Hematopoietic multipotent progenitor cell treated with erythropoietin and hydrocortisone succinate and interleukin-3 and kit ligand, for 17 days (in vitro differentiated cells): ENCODE results near the gene MPPED2.

ENCODE experiments used
- DNase-seq: peaks from one replicate; pipeline ENCODE4 v3.0.0-alpha.2; 2015; ENCODE audit warnings: low spot score

The MPPED2 gene

GRCh38 chr11:30451167-30451566 is 135.0 kb downstream of the MPPED2 start:
- DNase-seq = no peak

DNA sequence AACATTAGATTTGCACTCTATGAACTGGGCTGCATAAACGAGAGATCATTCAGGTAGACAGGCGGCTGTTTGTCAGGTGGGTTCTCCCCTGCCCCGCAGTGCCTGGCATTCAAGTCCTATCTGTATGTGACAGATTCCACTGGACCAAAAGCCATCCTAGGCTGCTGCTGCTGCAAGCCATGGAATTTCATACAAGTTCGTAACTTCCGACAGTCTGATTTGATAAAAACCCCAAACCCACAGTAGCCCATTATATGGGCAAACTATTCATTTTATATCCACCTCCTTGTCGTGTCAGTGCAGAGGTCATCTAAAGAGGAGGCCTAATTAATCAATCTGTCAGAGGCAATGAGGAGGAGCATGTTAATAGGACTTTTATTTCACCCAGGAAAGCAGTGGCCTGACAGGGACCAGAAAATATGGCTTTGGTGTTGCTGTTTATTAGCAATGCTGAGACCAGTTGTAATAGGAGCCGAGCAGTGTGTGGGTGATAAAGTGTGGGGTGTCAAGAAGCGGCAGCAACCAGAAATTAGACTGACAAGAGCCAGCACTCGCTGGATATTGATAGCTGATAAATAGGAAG is 139.0 kb downstream of the MPPED2 start:
- no peak for DNase-seq

DNA sequence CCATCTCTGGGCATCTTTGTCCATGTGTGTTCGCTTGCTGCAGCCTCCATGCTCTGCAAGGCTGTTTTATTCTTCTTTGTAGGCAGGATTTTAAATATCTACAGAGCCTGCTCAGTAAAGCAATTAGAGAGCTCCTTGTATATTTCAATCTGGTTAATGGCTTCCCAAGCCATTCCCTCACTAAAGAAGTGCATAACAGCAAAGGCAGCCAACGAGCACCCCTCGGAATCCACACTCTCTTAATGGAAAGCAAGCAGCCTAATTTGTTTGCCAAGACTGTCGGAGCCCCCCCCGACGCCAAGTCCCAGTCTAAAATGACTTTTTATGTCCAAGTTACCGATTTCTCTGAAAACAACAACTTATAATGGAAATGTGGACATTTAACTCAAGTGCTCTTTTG is 139.6 kb downstream of the MPPED2 start:
- no peak for DNase-seq

DNA sequence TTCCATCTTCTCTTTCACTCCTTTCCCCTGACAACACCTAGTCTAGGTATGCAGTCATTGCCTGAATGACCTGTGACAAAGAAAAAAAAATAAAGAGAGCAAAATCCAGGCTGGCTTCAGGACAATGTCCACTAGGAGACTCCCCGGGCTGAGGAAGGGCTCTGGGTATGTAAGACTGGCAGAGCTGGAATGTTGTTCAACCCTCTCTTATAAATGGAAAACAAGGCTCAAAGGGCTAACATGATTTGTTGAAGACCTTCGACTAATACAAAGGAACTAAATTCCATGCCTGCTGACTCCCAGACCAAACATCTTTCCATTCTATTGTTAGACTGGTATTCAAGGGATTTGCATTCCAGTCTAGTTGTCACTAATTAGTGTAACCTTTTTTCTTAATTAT is 141.1 kb downstream of the MPPED2 start:
- DNase-seq = no peak

DNA sequence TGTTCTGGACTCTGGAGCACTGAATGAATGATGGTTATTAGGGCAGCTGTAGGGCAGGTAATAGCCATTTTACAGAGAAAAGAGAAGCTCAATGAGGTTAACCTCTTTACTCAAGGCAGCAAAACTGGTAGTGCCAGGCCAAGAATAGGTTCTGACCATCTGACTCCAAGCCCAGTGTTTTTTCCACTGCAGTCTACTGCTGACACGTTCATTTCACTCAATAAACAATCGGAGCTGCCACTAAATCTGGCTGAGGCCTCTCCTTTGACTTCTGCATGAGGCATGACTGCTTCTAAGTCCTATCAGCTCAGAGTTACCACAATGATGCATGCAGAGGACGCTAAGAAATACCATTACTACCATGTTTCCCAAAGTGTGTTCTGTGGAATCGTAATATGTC is 145.6 kb downstream of the MPPED2 start:
- DNase-seq = no peak

GRCh38 chr11:30436801-30437200 is 149.4 kb downstream of the MPPED2 start:
- no peak for DNase-seq

GRCh38 chr11:30435488-30435887 is 150.7 kb downstream of the MPPED2 start:
- no peak for DNase-seq

GRCh38 chr11:30434901-30435300 is 151.3 kb downstream of the MPPED2 start:
- no peak for DNase-seq

DNA sequence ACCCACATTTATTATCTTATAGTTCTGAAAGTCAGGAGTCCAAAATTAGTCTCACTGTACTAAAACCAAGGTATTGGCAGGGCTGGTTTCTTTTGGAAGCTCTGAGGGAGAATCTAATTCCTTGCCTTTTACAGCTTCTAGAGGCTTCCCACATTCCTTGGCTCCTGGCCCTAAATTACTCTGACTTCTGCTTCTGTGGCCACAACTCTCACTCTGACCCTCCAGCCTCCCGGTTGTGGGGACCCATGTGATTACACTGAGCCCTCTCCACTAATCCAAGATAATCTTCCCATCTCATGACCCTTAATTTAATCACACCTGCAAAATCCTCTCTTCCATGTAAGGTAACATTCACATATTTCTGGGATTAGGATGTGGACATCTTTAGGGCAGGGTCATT is 152.3 kb downstream of the MPPED2 start:
- no peak for DNase-seq

GRCh38 chr11:30432716-30433115 is 153.4 kb downstream of the MPPED2 start:
- DNase-seq = no peak

DNA sequence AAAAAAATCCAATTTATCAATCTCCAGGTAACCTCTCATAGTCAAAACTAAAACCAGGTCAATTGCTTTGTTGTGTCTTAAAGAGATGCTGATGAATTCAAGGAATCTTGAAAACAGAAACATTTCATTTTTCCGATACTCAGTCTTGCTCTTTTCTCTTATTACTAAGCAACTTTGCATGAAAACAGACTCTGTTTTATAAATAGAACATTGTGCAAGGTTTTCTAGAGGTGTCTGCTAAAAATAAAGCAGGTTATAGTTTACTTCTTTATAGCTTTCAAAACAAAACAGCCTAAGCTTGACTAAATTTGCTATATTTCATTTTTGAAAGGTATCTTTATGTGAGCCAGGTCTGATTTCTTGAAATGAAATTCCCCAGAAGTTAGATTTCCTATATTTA is 154.0 kb downstream of the MPPED2 start:
- DNase-seq = no peak

- no peak for DNase-seq
These were observed 154.9 kb downstream of the MPPED2 start for GRCh38 chr11:30431127-30431814.

DNA sequence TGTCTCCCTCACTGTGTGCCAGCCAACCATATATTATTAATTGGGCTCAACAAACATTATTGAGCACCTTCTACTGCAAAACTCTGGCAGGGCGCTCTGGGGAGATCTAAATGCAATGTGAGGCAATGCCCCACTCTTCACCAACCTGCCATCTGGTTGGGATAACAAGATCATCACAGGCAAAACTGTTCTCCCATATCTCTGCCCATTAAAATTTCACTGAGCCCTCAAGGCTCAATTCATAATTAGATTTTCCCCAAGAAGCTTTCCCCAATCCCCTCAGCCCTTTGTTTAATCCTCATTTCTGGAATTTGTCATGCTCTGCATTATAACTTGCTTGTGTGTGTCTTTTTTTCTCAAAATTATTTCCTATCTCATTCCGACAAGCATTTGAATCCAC is 156.6 kb downstream of the MPPED2 start:
- DNase-seq = no peak

DNA sequence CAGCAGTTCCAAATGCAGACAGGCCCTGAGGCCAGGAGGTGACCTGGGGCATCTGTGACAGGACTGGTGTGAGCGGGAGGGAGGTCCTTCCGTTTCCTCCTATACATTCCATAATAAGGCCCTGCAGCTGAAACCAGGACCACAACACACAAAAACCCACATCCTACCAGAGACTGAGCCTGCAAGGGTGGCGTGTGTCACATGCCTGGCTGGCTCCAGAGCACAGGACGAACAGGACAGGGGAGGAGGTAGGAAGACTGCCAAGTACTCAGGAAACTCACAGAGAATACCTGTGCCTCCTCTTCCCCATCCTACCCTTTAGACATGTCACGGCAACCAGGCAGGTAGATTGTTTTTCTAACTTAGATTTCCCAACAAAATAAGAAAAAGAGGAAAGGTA is 159.4 kb downstream of the MPPED2 start:
- no peak for DNase-seq

DNA sequence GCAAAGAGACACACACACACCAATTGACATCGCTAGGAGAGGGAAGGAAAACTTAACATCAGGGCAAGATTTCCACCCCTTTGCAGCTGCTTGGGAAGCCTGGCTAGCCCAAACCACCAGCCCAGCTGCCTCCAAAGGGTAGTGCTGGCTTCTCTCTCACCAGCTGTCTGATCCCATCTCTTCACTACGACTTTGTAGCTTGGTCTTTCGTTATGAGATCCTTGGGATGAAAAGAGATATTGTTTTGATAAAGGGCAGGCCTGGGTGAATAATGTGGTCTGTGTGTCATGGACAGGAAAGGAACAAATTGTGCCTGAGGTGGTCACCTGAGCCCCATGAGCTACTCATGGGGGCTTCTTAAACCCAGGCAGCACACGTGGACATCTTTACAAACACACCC is 161.3 kb downstream of the MPPED2 start:
- DNase-seq = no peak

GRCh38 chr11:30424321-30424720 is 161.8 kb downstream of the MPPED2 start:
- no peak for DNase-seq

GRCh38 chr11:30423886-30424285 is 162.3 kb downstream of the MPPED2 start:
- DNase-seq = no peak

- no peak for DNase-seq
These were observed 162.9 kb downstream of the MPPED2 start for GRCh38 chr11:30423279-30423648.

DNA sequence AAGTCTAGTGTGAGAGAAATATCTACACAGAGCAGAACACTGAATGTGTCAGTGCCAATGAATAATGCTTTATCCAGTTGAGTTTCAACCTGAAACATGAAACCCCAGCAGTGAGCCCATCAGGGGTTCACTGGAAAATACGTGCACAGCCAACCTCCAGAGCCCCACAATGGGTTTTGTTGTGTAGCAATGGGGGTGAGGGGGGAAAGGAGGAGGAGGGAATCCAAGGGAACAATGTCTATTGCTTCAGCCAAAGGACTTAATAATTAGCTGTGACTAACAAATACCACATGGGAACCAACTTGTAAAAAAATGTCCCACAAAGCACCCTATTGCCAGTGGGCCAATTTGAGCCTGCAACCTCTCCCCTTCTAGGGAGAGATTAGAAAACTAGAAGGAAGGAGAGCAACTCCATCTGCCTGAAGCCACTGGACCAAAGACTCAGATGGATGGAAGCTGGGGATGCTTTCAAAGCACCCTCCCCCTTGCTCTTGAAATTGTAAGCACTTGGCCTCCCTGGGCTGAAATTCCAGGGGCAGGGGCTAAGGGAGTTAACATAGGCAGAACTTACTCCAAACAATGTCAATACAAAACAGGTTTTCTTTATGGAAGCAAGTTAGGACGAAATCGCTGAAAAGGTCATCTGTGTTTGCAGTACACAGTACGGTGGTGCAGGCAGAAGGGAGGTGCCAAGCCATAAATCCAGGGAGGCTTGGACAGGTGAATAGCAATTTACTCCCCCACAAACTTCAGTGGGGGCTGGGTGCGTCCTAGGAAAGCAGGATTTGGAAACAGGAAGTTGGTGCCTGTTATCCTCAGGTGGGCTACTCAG is 163.5 kb downstream of the MPPED2 start:
- DNase-seq = no peak

DNA sequence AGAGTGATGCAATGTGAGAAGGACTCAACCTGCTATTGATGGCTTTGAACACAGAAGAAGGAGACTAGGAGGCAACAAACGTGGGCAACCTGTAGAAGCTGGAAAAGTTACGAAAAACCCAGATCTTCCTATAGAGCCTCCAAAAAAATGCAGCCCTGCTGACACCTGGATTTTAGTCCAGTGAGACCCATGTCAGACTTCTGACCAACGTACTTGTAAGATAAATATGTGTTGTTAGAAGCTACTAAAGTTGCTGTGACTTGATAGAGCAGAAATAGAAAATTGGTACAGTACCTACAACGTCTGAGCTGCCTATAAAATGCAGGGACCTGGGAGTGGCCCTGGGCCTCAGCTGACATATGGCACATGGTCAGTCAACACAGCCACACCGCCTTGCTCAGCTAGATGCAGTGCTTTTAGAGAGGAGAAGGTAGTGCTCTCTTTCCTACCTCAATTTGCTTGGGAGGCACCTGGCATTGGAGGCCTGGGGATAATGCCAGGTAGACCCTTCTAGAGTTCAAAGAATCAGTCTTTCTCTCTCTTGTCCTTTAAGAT is 165.8 kb downstream of the MPPED2 start:
- no peak for DNase-seq

- DNase-seq = no peak
These were observed 171.3 kb downstream of the MPPED2 start for GRCh38 chr11:30414806-30415205.

GRCh38 chr11:30414244-30414643 is 171.9 kb downstream of the MPPED2 start:
- DNase-seq = no peak

DNA sequence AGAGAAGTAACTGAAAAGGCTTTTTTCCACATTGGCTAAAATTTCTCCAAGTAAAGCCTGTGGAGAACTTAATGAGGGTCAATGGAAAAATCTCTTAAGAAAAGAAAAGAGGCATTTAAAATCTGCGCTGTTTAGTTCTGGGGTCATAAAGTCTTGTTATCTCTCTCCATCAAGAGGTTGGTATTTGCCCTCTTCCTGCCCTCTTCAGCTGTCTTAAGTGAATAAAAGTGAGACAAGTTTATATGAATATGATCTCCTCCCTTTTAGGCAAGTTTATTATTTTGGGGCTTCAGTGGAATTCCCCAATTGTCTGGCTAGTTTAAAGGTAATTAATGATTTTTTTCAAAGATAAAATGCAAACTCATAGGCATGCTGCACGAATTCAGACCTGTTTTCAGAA is 173.6 kb downstream of the MPPED2 start:
- no peak for DNase-seq
